Liver (tissue), 3 donors: ENCODE measurements around the gene CACNA1C.

Source experiments
- RAD21 ChIP-seq, 2 donors: IDR thresholded peaks; 2 replicates each; pipeline ENCODE4 v1.6.1; 2016; ENCODE audit warnings: antibody characterized with exemption in 2 of 2, mild to moderate bottlenecking in 2 of 2
- SP1 ChIP-seq: IDR thresholded peaks from 2 replicates; pipeline ENCODE4 v1.6.1; 2018; ENCODE audit warnings: antibody characterized with exemption, mild to moderate bottlenecking
- TAF1 ChIP-seq: conservative IDR thresholded peaks from 2 replicates; pipeline ENCODE4 v1.6.1; 2016; ENCODE audit warnings: antibody characterized with exemption, mild to moderate bottlenecking
- YY1 ChIP-seq: IDR thresholded peaks from 2 replicates; pipeline ENCODE4 v1.6.1; 2016; ENCODE audit warnings: antibody characterized with exemption, mild to moderate bottlenecking
- TF ChIP-seq, protein P1 (sequence below): fragments of 150-350 bp; IDR thresholded peaks from 2 replicates; pipeline ENCODE4 v1.5.1; 2017; ENCODE audit warnings: improper control_type of control experiment, low read depth, low read length; ENCODE audit not compliant: missing input control
- donor health status: healthy.
- donor health status: healthy.

DNA sequence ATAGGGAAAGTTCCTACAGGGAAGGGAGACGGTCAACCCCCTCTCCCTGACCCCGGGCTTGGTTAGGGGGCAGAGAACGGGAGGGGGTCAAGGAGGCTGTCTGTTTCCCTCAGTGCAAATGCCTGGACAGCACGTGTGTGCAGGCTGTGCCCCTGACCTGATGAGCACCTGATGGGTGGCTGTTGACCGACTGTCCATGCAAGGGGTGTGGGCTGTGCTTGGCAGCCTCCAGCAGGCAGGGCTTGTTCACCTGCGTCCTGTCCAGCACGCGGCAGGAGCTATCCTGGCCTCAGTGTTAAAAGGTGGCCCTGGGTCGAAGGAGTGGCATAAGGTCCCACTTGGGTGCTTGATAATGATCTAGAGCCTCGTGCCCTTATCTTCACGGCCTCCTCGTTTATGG is 221.0 kb downstream of the CACNA1C start:
- TF ChIP-seq, protein P1, sequence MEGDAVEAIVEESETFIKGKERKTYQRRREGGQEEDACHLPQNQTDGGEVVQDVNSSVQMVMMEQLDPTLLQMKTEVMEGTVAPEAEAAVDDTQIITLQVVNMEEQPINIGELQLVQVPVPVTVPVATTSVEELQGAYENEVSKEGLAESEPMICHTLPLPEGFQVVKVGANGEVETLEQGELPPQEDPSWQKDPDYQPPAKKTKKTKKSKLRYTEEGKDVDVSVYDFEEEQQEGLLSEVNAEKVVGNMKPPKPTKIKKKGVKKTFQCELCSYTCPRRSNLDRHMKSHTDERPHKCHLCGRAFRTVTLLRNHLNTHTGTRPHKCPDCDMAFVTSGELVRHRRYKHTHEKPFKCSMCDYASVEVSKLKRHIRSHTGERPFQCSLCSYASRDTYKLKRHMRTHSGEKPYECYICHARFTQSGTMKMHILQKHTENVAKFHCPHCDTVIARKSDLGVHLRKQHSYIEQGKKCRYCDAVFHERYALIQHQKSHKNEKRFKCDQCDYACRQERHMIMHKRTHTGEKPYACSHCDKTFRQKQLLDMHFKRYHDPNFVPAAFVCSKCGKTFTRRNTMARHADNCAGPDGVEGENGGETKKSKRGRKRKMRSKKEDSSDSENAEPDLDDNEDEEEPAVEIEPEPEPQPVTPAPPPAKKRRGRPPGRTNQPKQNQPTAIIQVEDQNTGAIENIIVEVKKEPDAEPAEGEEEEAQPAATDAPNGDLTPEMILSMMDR = no peak
- TF ChIP-seq SP1 (no peak), YY1 (no peak), RAD21 (IDR thresholded peaks at IDR 0.05) (no peak), TAF1 (no peak)
